NCI-H69 (cell line): Measurements from ENCODE around the gene OSCP1.
A peak's percentile ranks its signal among the peaks of the same experiment; 100 is the strongest.

Experiments
- DNase-seq: peaks from one replicate; lab custom pipeline; 2025; lab: John Stamatoyannopoulos, UW

The OSCP1 gene

DNA sequence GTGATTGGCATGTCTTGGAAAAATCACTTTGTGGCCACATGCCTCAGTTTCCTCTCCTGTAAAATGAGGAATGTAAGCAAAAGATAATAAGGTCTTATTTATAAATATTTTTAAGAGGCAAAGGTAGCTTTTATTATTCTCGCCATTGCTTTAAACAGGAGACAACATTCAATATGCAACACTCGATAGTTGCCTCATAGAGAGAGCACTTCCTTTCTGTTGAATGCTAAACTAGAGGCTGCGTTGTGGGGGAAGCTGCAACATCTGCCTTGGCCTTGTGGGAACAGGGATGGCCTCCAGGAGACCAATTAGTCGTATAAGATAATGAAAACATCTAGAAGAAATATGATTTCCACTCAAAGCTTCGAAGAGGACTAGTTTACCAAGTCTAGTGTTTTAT, 3.5 kb downstream of the OSCP1 start:
- DNase-seq, result peak; percentile 18

- peak; percentile 55 for DNase-seq
Measured at GRCh38 chr1:36446271-36446670, 4.0 kb downstream of the OSCP1 start.

DNA sequence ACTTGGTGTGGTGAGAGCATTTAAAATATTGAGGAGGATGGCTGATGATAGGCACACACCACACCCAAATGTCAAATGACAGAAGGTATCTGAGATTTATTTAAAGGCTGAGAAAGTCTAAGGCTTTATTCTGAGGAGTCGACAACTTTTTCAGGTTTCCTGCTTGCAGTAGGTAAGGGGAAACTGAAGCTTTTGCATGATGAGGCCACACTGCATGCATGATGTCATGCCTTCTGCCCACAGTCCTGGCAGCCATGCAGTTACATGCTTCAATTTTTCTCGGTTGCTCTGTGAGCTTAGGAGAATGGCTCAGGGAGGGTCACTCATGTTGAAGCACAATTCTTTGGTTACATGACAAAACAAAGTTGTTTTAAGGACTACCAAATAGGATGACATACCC, 7.0 kb downstream of the OSCP1 start:
- no peak for DNase-seq

DNA sequence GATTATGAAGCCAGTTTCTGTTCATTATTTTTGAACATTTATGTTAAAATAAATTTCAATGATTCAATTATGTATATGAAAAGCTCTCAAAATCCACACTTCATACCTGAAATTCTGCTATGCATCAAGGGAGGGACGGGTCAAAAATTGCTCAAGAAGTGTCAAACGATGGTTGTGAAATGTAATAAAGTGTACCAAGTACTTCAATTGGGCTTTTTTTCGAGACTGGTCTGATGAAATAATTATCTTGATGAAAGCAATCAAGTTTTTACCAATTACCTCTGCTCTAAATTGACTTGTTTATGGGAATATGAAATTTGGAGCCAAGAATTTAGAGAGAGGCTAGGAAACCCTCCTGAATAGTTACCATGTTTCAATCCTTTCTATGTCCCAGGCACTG, 7.9 kb downstream of the OSCP1 start:
- DNase-seq, result no peak

GRCh38 chr1:36440646-36441045, 9.6 kb downstream of the OSCP1 start:
- DNase-seq, result no peak

DNA sequence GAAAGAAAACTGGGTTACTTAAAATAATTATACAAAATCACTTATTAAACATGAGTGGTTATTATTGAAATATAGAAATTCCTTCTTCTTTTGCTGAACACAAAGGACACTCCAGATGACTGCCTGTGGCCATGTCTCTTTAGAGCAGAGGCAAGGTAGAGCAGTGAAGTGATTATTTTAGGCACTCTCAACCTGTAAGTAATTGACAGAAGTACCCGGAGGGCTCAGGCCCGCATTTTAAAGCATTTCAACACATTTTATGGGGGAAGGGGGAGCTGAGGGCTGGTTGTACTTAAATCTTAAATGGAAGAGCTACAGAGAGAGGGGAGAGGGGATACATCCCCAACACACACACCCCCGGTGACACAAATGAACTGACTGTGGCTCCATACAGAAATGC, 10.2 kb downstream of the OSCP1 start:
- no peak for DNase-seq

GRCh38 chr1:36438715-36439114, 11.5 kb downstream of the OSCP1 start:
- no peak for DNase-seq

DNA sequence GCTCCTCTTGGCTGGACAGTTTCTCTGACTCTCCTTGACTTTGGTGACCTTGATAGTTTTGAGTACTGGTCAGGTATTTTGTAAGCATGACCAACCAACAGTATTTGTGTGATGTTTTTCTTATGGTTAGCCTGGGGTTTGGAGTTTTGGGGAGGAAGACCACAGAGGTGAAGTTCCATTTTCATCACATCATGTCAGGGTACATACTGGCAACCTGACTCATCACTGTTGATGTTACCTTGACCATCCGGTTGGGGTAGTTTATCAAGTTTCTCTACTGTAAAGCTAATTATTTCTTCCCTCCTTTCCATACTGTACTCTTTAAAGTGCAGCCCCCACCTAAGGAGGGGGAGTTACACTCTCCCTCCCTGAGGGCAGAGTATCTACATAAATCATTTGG, 13.4 kb downstream of the OSCP1 start:
- no peak for DNase-seq

GRCh38 chr1:36433102-36433501, 17.1 kb downstream of the OSCP1 start:
- DNase-seq, result no peak

GRCh38 chr1:36432616-36433015, 17.6 kb downstream of the OSCP1 start:
- DNase-seq, result no peak

DNA sequence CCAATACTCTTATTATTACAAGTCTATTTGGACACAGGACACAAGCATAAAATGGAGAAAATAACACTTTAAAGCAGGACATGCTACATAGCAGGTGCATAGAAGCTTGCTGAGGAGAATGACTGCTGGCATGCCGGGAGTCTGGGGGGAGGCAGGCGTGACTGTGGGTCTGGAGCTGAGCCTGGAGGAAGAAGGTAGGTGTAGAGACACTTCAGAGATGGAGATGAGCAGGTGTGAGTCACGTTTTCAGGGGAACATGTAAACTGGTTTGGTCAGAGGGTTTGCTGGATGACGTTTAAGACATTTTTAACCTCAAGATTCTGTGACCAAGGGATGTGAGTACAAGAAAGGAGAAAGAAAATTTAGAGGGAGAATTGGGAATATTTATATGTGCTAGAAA, 24.5 kb downstream of the OSCP1 start:
- DNase-seq, result no peak

DNA sequence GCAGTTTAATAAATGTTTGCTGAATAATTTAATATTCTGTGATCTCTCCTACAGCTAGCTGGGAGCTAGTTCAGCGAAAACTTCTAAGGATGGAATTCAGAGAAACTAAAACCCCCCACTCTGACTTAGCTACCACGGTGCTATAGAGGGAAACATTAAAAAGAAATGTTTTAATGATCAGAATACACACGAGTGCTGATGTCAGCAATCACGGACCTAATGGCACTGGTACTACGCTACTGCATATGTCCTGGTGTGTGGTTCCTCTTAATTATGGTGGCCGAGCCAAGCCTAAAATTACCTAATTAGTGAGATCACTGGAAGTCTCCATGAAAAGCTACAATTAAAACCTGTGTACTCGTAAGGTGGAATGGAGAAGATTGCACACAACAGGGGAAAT, 28.6 kb downstream of the OSCP1 start:
- peak; percentile 72 for DNase-seq

GRCh38 chr1:36420836-36421317, 29.4 kb downstream of the OSCP1 start:
- DNase-seq, result peak; percentile 75

GRCh38 chr1:36420409-36420808, 29.8 kb downstream of the OSCP1 start:
- DNase-seq, result no peak

- DNase-seq, result no peak
Measured at GRCh38 chr1:36419569-36419968, 30.7 kb downstream of the OSCP1 start.

DNA sequence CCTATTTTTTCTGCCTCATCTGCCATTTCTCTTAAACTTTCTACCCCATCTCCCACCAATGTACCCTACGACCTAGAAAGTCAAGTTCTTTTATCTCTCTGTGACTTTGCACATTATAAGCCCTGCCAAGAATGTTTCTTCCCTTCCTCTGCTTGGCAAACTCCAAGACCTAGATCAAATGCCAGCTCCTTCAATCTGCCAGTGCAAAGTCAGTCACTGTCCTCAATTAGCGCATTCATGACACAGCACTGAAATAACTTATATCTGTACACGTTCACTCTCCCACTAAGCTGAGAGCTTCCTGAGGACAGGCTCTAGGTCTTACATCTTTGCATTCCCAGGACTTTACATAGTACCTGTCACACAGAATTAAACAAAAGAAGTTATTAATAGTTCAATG, 31.1 kb downstream of the OSCP1 start:
- DNase-seq, result no peak

DNA sequence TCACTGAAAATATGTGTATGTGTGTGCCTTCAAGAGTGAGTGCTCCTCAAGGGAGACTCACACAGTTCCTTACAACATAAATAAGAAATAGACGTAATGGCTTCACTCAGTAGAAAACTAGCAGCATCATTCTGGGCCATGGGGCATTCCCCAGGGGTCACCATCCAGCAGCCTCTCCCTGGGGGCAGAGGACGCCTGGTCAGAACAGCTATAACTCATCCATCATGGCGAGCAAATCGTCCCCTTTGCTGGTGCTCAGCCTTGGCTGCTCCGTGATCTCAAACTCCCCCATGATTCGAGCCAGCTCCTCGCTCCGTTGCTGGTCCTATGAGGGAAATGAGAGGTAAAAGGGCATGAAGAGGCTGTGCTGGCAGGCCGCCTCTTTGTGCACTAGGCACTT, 32.3 kb downstream of the OSCP1 start:
- no peak for DNase-seq

DNA sequence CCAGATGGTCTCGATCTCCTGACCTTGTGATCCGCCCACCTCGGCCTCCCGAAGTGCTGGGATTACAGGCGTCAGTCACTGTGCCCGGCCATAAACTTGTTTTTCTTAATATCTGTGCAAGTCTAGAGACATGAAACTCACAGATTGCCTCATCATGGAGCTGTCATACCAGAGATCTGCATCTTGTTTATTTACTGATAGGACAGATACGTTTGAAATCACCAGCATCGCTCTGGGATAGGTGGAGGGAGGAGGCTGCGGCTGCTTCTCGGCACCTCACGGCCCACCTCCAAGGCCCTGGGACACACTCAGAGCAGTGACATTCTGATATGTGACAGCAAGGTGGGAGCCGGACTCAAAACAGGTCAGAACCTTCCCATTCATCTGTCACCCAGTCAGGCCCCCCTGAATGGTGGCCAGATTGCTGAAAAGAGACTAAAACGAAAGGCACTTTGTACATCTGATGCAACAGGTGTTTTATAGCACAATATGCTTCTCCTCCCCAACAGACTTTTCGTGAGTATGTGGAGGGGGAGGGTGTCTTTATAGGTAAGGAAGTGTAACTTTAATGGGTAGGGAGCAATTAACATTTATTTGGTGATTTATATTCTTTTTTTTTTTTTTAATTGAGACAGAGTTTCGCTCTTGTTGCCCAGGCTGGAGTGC, 34.5 kb downstream of the OSCP1 start:
- no peak for DNase-seq

DNA sequence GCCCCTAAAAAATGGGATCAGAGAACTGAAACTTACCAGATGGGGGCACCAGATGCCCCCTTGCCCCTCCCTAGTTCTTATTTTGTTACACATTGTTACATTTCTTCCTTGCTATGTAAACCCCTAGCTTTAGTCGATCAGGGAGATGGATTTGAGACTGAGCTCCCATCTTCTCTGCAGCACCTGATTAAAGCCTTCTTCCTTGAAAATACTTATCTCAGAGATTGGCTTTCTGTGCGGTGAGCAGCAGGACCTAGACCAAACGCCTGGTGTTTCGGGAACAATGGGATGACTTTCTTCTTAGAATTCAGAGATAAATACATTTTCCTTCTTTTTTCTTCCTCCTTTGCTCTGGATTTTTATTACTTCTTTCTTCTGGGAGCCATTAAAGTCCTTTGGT, 35.9 kb downstream of the OSCP1 start:
- DNase-seq, result no peak

- peak; percentile 60 for DNase-seq
Measured at GRCh38 chr1:36411674-36412648, 38.3 kb downstream of the OSCP1 start.

- no peak for DNase-seq
Measured at GRCh38 chr1:36408479-36408878, 41.8 kb downstream of the OSCP1 start.

DNA sequence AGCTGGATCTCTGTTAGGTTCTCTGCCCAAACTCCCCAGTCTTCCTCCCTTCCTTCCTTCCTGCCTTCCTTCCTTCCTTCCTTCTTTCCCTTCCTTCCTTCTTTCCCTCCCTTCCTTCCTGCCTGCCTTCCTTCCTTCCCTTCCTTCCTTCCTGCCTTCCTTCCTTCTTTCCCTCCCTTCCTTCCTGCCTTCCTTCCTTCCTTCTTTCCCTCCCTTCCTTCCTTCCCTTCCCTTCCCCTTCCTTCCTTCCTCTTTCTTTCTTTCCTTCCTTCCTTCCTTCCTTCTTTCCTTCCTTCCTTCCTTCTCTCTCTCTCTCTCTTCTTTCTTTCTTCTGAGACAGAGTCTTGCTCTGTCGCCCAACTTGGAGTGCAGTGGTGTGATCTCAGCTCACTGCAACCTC, 43.8 kb downstream of the OSCP1 start:
- DNase-seq, result no peak

DNA sequence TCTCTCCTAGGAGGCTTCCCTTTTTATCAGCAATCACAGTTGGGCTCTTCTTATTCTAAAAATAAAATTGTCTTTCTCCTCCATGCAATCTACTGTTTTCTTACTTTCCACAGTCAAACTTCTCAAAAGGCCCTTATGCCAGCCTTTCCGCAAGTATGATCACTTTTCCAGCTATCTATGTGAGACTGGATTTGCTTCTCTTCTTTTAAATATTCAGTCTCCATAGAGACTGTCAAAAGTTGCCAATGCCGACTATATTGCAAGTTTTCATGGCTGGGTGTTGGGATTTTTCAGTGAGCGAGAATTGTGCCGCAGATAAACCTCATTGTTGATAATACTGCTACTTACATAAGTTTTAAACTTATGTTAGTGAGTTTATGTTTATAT, 47.8 kb downstream of the OSCP1 start:
- no peak for DNase-seq
